Uterus (tissue), 2 donors: ENCODE data around the gene BACH1.

ENCODE experiments used
- POLR2A ChIP-seq, 2 donors: fragments of 450-650 bp; IDR thresholded peaks; one replicate each; pipeline ENCODE4 v1.6.1; 2016; ENCODE audit warnings: antibody characterized with exemption in 2 of 2, mild to moderate bottlenecking in 1 of 2, moderate library complexity in 1 of 2
- TF ChIP-seq, protein P1 (sequence below), 4 experiments: fragments of 200-600 bp in 2 of 4; fragments of 450-650 bp in 2 of 4; sonication (generic) in 2 of 4; IDR thresholded peaks; one replicate each; pipeline ENCODE4 v1.5.1; 2016 to 2019; ENCODE audit warnings: antibody characterized with exemption in 4 of 4, mild to moderate bottlenecking in 2 of 4, moderate library complexity in 1 of 4

DNA sequence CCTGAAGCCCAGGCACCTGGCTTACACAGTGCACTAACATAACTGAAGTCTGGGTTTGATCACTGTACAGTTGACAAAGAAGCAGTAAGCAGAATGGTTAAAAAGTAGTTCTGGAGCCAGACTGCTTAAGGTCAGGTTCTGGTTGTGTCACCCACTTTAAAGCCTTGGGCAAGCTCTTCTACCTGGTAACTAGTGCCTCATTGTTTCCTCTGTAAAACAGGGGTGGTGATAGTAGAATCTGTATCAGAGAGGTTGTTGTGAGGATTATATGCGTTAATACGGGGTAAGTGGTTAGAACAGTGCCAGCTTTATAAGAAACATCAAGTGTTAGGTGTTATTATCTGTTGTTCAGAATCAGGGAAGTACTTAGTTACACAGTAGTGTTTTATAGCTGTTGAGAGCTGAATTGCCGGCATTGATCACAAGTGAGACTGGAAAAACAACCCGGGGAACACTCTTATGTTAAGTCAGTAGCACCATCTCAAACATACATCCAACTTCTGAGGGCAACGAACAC, 3.7 kb downstream of the BACH1 start:
- no peak for TF ChIP-seq POLR2A (IDR thresholded peaks at IDR 0.05)
- TF ChIP-seq, protein P1, sequence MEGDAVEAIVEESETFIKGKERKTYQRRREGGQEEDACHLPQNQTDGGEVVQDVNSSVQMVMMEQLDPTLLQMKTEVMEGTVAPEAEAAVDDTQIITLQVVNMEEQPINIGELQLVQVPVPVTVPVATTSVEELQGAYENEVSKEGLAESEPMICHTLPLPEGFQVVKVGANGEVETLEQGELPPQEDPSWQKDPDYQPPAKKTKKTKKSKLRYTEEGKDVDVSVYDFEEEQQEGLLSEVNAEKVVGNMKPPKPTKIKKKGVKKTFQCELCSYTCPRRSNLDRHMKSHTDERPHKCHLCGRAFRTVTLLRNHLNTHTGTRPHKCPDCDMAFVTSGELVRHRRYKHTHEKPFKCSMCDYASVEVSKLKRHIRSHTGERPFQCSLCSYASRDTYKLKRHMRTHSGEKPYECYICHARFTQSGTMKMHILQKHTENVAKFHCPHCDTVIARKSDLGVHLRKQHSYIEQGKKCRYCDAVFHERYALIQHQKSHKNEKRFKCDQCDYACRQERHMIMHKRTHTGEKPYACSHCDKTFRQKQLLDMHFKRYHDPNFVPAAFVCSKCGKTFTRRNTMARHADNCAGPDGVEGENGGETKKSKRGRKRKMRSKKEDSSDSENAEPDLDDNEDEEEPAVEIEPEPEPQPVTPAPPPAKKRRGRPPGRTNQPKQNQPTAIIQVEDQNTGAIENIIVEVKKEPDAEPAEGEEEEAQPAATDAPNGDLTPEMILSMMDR (IDR thresholded peaks at IDR 0.05), result no peak
